ENCODE results near the gene SLC7A8.

GRCh38 chr14:23094666-23095195, 88.7 kb downstream of the SLC7A8 start, which contains the start of gene ACIN1:
- no peak for TF ChIP-seq CTCF (IDR thresholded peaks at IDR 0.05; ENCODE audit: low read depth, low read length)
- no peak for TF ChIP-seq EZH2phosphoT487 (IDR thresholded peaks at IDR 0.05; ENCODE audit: low read depth)
